Transverse colon (tissue), 4 donors: ENCODE results near the gene SLC3A2. TPM values are rescaled to one million over a fixed set of nuclear protein-coding genes. Genes with fewer than 3 reads are reported as not detected.
"Not testable (repeated sequence)": the region's sequence is repeated elsewhere in the genome, so short reads cannot be mapped to it uniquely, and the experiment has no call there.

Source experiments
- DNase-seq: peaks from one replicate; pipeline ENCODE4 v3.0.0-alpha.2; 2019
- H3K27ac ChIP-seq, 4 donors: fragments of 200-600 bp; sonication (generic); 2 replicates each; pipeline ENCODE4 v1.5.1; 2016 to 2018; ENCODE audit warnings: inconsistent platforms in 4 of 4
- H3K27me3 ChIP-seq: fragments of 200-600 bp; sonication (generic); 2 replicates; pipeline ENCODE4 v1.5.1; 2017; ENCODE audit warnings: inconsistent platforms
- H3K36me3 ChIP-seq, 4 donors: fragments of 200-600 bp; sonication (generic); 2 replicates each; pipeline ENCODE4 v1.5.1; 2017 to 2019; ENCODE audit warnings: inconsistent platforms in 4 of 4
- H3K4me1 ChIP-seq, 4 donors: fragments of 200-600 bp; sonication (generic); 2 replicates each; pipeline ENCODE4 v1.5.1; 2017 to 2020; ENCODE audit warnings: inconsistent platforms in 4 of 4
- H3K4me3 ChIP-seq, 4 donors: fragments of 200-600 bp; sonication (generic); 1 replicate in 1 of 4; 2 replicates in 3 of 4; pipeline versions ENCODE4 v1.5.1 to v1.6.1; 2017 to 2019; ENCODE audit warnings: inconsistent platforms in 4 of 4
- H3K9me3 ChIP-seq, 2 donors: fragments of 200-600 bp; sonication (generic); 2 replicates each; pipeline ENCODE4 v1.5.1; 2017 to 2019; ENCODE audit warnings: inconsistent platforms in 2 of 2
- CTCF ChIP-seq, 5 experiments: fragments of 200-600 bp in 3 of 5; fragments of 450-650 bp in 2 of 5; sonication (generic) in 3 of 5; IDR thresholded peaks; 1 replicate in 2 of 5; 2 replicates in 3 of 5; pipeline ENCODE4 v1.5.1; 2016 to 2017; ENCODE audit warnings: antibody characterized with exemption in 5 of 5, inconsistent platforms in 3 of 5, mild to moderate bottlenecking in 2 of 5, moderate library complexity in 1 of 5
- EP300 ChIP-seq: sonication (generic); formaldehyde crosslinking; IDR thresholded peaks from one replicate; pipeline ENCODE4 v1.6.1; 2017; ENCODE audit warnings: antibody characterized with exemption, low read depth
- POLR2A ChIP-seq: fragments of 450-650 bp; IDR thresholded peaks from one replicate; pipeline ENCODE4 v1.6.1; 2016; ENCODE audit warnings: antibody characterized with exemption, mild to moderate bottlenecking, moderate library complexity
- POLR2AphosphoS5 ChIP-seq, 3 donors: sonication (generic); formaldehyde crosslinking; IDR thresholded peaks; one replicate each; pipeline ENCODE4 v1.6.1; 2016; ENCODE audit warnings: antibody characterized with exemption in 3 of 3
- WGBS, 2 donors: methylation state at CpG; one replicate each; pipeline ENCODE4 v1.1.5; 2018; ENCODE audit warnings: low coverage in 1 of 2; 5-methylcytosine and 5-hydroxymethylcytosine counted together
- in situ Hi-C, 4 donors: fragments of 200-750 bp; cut with MboI; loops; one replicate each; pipeline versions ENCODE4 v1.15.0 to v1.15.1; 2017; ENCODE audit warnings: low sequenced_read_pairs in 3 of 4, low pct_ligation_motif_present in 1 of 4, low pct_unique_long_range_greater_than_20kb in 1 of 4
- intact Hi-C: fragments of 100-400 bp; cut with DNase I; formaldehyde crosslinking; loops from one replicate; pipeline ENCODE4 v1.15.1; 2023; ENCODE audit warnings: low total_unique reads
- total RNA-seq, 4 donors: library from RNA; depleted of rRNA; stranded (reverse); fragments of >200 nt; gene quantifications; one replicate each; pipeline ENCODE4 v1.1.0, GENCODE V29; 2016

SLC3A2 gene
- total RNA-seq, 4 donors from 2014 or later: 32.4 to 163 (median 129) TPM

GRCh38 chr11:62832336-62833234 is 48.1 kb upstream of the SLC3A2 start, which contains the start of gene TEX54:
Gene TEX54, minus strand, starts transcription at chr11:62832841.
- peak; percentile 43 for DNase-seq
- peaks cover 17 to 38% (median 19%) of the 10 kb centered on the region in 4 donors for H3K4me1 ChIP-seq
- 8% methylated on average over 40 of the region's 40 CpGs; no CpG with 5 or more reads in 1 of the 2 donors for WGBS, 2 donors
- TF ChIP-seq POLR2AphosphoS5 (IDR thresholded peaks at IDR 0.05): no peak
- TF ChIP-seq POLR2A: no peak
- TF ChIP-seq CTCF (IDR thresholded peaks at IDR 0.05): no peak
- TF ChIP-seq EP300: no peak
- H3K4me3 ChIP-seq: peak within 1 kb of the TSS; percentile 78 to 94 (median 85)
- no peaks in the 10 kb centered on the region for H3K27me3 ChIP-seq
- no peaks in the 10 kb centered on the region for H3K9me3 ChIP-seq
- intact Hi-C loops (no loop called here), in situ Hi-C loops (no loop called here)
- peaks cover 0 to 7% (median 3%) of the 10 kb centered on the region in 4 donors for H3K36me3 ChIP-seq
- peak within 1 kb of the TSS; percentile 95 to 98 (median 96) for H3K27ac ChIP-seq

DNA sequence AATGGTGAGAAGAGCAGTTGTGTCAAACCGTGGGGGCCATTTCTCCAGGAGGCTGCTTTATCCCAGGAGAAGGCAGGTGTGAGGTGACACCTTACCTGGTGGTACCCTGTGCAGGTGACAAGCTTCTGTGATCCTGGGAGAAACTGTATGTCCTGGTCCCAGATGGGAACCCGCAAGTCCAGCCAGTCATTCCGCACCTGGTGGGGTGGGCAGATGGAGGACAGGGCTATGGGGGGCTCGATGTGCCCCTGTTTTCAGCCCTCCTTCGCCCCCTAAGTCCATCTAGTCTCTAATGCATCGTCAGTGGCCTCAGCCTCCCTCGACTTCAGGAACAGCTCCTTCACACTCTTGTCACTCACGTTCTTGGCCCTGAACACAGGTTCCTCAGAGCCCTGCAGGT is 45.4 kb upstream of the SLC3A2 start:
- DNase-seq: no peak
- in situ Hi-C loops: no loop called here
- WGBS, 2 donors: 85 to 100% methylated on average over 1 to 8 of the region's 8 CpGs
- Histone ChIP-seq H3K4me1 (peaks cover 14 to 38% (median 28%) of the 10 kb centered on the region in 4 donors), H3K27me3 (no peaks in the 10 kb centered on the region), H3K27ac (no peak overlapping the region), H3K36me3 (peaks cover 0 to 7% (median 3%) of the 10 kb centered on the region in 4 donors), H3K4me3 (no peak overlapping the region), H3K9me3 (no peaks in the 10 kb centered on the region)
- TF ChIP-seq EP300: no peak
- intact Hi-C loops: no loop called here

DNA sequence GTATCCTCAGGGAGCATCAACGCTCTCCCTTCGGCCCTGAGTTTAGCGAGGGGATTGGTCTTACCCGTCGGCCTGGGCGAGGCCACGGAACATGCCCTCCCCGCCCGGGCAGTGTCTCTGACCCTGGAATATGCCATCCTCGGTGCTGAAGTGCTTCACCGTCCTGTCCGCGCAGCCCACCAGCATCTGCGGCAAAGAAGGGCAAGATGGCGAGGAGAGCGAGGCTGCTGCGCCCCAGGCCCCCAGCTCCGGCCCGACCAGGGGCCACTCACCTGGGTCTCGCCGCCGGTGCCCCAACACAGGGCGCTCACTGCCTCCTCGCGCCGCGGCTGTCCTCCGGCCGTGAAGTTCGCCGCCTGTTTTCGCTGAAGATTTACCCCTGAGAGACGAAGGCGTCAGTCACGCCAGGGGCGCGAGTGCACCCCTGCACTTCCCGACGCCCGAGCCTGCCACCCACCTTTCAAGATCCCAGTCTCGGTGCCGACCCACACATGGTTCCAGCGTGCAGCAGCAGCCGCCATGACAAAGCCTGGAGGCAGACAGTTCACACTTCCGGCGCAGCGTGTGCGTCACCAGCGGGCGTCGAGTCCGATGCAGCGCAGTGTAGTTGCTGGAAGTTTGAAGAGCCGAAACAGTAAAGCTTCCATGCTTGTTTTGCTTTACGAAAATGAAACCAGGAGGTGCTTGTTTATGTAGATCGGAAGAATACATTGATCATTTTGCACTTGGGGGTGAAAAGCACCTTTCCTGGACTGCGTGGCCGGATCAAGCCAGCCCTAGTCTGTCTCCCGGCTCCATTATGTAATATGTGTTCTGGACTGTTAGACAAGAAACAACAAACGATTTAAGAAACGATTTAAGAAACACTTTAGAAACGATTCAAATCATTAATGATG is 41.4 kb upstream of the SLC3A2 start, which contains the start of gene WDR74:
Gene WDR74 (minus strand): TSS at position 541 of the 896 bp plus-strand sequence. CDS start 20 bp downstream, at position 521.
- Histone ChIP-seq H3K4me1 (peaks cover 6 to 30% (median 23%) of the 10 kb centered on the region in 4 donors), H3K4me3 (peak within 1 kb of the TSS; percentile 70 to 89 (median 76)), H3K9me3 (no peaks in the 10 kb centered on the region), H3K27me3 (no peaks in the 10 kb centered on the region), H3K27ac (peak within 1 kb of the TSS; percentile 97 to 99 (median 97)), H3K36me3 (peaks cover 0 to 7% (median 3%) of the 10 kb centered on the region in 4 donors)
- WGBS, 2 donors: 0 to 3% methylated on average over 7 to 42 of the region's 62 CpGs
- intact Hi-C loops: no loop called here
- in situ Hi-C loops: no loop called here
- TF ChIP-seq POLR2A (peak; percentile 70), CTCF (IDR thresholded peaks at IDR 0.05) (peak in 1 of 5 experiments; percentile 6), POLR2AphosphoS5 (IDR thresholded peaks at IDR 0.05) (peak; percentile 96 to 98 (median 97)), EP300 (no peak)
- DNase-seq: peak; percentile 94

GRCh38 chr11:62840721-62841360 is 39.9 kb upstream of the SLC3A2 start:
- 0 to 1% methylated on average over 15 to 36 of the region's 41 CpGs for WGBS, 2 donors

More at GRCh38 chr11:62840721-62841360, 39.9 kb upstream of the SLC3A2 start:
- H3K27ac ChIP-seq: peak overlapping the region; percentile 97 to 99 (median 97)
- peak overlapping the region; percentile 27 to 89 (median 70) for H3K4me3 ChIP-seq
- H3K36me3 ChIP-seq, H3K27me3 ChIP-seq, H3K9me3 ChIP-seq, intact Hi-C loops, in situ Hi-C loops: not testable (repeated sequence)
- DNase-seq: peak; percentile 70
- peaks cover 6 to 30% (median 23%) of the 10 kb centered on the region in 4 donors for H3K4me1 ChIP-seq
